Panc1 (cell line): Measurements from ENCODE around the gene RETREG1.

Experiments used
- CTCF ChIP-seq: fragments of 450-650 bp; IDR thresholded peaks from 2 replicates; pipeline ENCODE4 v1.5.1; 2017; ENCODE audit warnings: mild to moderate bottlenecking
- POLR2AphosphoS5 ChIP-seq: IDR thresholded peaks from 2 replicates; pipeline ENCODE4 v1.6.1; 2012; ENCODE audit warnings: mild to moderate bottlenecking, low read depth, low read length, moderate library complexity
- SIN3A ChIP-seq: IDR thresholded peaks from 2 replicates; pipeline ENCODE4 v1.6.1; 2012; ENCODE audit warnings: low read depth, mild to moderate bottlenecking, low read length, moderate library complexity, borderline replicate concordance; ENCODE audit not compliant: insufficient read depth
- TCF7L2 ChIP-seq: IDR thresholded peaks from 2 replicates; pipeline ENCODE4 v1.6.1; 2011; ENCODE audit warnings: mild to moderate bottlenecking, low read depth, low read length, inconsistent platforms

- TF ChIP-seq CTCF = no peak
- no peak for TF ChIP-seq POLR2AphosphoS5
- TF ChIP-seq SIN3A = no peak
- TF ChIP-seq TCF7L2 = no peak
These were observed 44.9 kb upstream of the RETREG1 start for GRCh38 chr5:16661713-16662112.
